Measurements from ENCODE around the gene TEX29. TPM values are rescaled to one million over a fixed set of nuclear protein-coding genes. Genes with fewer than 3 reads are reported as not detected.

Gene TEX29
- total RNA-seq, 1 donor from 2014 or later, result not detected

DNA sequence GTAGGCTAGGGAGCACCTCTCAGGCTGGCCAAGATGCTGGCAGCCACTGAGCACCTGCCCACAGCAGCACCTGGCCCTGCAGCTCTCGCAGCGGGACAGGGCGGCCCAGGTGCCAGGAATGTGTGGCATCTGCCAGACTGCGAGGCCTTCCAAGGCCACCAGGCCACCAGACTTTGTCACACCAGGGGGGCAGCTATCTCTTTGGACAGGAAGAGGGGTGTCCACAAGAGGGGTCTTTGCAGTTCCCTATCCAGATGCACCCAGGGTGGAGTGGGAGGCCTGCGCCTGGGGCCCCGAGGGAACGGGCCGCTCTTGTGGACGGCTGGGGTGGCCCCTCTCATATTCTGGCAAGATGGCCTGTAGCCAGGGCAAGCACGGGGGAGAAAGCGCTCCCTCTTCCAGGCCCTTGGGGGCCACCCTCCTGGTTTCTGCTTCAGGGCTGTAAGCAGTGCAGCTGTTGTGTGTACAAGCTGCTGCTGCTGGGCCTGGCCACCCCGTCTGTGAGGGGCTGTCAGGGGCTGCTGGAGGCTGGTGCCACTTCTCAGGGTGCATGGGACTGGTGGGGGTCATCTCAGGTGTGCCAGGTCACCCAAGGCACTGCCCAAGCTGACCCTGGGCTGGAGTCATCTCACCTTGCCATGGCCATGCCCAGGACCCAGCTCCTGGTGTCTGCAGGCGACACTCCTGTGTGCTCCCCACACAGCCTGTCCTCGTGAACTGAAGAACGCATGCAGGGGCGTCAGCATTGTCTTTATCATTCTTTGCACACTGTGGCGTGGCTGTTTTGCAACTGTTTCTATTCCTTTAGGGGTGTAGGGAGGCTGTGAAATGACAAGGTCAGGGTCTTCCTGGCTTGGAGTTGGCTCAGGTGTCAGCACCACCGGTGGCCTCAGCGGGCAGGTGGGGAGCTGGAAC is 1.8 kb downstream of the TEX29 start:
- DNase-seq (ENCODE audit: low spot score), result no peak

DNA sequence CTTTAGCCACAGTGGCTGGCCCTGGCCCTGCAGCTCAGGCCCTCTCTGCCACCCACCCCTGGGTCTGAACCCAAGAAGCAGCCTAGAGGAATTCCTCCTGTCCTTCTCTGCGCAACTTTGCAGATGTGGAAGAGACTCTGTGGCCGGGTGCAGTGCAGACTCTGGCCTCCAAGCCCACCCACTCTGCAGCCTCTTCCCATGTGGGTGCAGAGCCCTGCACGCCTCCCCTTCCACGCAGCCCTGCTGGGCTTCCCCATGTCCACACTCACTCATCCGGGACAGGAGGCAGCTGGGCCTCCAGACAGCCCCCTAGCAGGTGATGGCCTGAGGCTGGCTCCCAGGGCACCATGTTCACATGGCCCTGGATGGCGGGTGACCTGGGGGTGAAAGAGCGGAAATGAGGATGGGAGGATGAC is 2.5 kb downstream of the TEX29 start:
- no peak for DNase-seq (ENCODE audit: low spot score)

DNA sequence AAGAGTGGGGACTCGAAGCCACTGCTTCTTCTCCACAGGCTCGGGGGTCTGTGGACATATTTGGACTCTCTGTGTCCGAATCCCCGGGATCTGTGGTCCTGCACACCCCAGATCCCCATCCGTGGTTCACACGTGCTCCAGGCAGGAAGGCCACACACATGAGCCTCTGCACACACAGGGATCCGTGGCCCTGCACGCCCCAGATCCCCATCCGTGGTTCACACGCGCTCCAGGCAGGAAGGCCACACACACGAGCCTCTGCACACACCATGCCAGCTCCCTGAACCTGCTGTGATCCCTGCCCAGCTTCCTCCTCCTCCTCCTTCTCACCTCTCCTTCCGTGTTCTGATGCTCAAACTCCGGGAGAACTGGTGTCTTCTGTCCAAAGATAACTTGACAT is 3.1 kb downstream of the TEX29 start:
- DNase-seq (ENCODE audit: low spot score), result no peak

DNA sequence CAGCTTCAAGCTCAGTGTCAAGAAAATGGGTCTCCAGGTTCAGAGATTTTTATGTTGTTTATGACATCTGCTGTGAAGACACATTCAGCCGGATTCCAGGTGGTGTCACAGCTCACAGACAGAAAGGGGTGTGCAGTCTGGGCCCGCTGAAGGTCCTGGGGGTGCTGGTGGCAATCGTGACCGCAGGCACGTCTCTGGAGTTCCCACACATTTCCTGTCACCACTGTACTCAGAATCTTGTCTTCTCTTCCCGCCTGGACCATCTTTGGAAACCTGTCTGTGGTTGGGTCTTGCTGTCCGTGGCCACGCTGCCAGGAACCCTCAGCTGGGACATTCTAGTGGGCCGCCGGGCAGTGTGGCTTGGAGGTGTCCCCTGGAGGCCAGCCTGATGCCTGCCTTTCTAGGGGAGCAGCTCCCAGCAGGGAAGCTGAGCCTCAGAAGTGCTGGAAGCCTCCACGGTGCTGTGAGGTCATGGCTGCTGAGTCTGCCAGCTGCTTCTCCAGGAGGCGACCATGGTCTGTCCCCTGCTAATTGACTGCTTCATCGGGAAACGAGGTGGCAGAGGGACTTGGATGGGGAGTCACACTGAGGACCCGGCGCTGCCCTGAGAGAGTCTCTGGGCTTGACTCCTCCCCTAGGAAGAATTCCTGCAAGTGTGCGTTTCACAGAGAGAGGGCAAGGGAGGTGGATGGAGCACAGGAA is 3.7 kb downstream of the TEX29 start:
- DNase-seq (ENCODE audit: low spot score), result no peak

DNA sequence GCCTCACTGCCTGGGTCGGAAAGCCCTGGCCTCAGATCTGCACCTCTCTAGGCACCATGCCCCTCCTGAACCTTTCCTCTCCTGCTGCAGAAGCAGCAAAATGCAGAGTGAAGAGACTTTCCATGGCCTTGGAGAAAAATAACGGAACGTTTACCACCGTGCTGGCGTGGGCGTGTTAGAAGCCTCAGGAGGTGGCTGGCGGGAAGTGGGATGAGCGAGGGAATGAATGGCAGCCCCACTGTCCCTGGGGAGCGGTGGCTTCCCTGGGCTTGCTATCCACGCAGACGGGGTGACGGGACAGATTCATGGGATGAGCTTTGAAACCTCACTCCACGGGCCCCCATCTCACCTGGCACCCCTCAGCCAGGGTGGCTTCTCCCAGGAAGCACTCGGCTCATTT is 4.3 kb downstream of the TEX29 start:
- no peak for DNase-seq (ENCODE audit: low spot score)

DNA sequence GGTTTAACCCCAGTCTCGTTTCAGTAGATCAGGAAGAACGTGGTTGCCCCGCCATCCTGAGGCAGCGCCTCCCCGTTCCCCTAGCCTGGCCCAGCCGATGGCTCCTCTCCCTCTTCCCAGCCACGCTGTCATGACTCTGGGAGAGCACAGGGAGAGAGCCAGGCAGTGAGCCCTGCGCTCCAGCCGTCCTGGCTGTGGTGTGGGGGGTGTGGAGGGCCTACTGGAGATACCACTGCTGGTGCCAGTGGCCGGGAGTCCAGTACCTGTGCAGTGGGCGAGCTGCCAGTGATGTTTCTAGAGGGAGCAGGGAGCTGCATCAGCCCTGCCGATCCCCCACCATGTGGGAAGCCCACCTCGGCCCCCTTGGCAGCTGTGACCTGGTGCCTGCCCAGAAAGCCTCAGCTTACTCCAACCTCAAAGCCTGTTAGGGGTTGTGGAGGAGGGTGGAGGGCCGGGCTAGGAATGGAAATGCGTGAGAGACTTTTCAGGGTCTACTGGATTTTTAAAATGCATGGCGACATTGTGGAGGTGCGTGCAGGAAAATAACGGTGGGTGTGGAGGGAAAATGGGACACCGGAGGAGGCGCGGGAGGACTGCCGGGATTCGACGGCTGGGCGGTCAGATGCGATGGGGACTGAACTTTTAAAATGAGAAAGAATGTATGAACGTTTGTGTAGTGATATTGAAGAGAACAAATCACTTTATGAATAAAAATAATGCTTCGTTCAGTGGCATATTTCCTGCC is 4.9 kb downstream of the TEX29 start:
- DNase-seq (ENCODE audit: low spot score), result no peak

DNA sequence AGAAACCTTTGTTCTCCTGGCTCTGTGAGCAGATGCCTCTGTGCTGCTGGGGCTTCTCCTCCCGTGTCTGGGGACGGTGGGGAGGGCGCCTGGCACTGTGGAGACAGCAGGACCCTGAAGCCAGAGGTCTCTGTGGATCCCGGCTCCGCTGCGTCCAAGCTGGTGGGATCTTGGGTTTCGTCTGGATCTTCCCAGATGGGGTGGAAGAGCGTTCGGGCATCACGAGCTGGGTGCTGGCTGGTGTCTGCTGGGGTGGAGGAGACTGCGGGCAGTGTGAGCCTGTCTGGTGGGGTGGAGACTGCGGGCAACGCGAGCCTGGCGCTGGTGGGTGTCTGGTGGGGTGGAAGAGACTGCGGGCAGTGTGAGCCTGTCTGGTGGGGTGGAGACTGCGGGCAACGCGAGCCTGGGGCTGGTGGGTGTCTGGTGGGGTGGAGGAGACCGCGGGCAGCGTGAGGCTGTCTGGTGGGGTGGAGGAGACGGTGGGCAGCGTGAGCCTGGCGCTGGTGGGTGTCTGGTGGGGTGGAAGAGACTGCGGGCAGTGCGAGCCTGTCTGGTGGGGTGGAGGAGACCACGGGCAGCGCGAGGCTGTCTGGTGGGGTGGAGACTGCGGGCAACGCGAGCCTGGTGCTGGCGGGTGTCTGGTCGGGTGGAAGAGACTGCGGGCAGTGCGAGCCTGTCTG is 5.6 kb downstream of the TEX29 start:
- DNase-seq (ENCODE audit: low spot score), result no peak

- peak; percentile 32 for DNase-seq (ENCODE audit: low spot score)
These were observed 6.2 kb downstream of the TEX29 start for GRCh38 chr13:111326621-111326965.

DNA sequence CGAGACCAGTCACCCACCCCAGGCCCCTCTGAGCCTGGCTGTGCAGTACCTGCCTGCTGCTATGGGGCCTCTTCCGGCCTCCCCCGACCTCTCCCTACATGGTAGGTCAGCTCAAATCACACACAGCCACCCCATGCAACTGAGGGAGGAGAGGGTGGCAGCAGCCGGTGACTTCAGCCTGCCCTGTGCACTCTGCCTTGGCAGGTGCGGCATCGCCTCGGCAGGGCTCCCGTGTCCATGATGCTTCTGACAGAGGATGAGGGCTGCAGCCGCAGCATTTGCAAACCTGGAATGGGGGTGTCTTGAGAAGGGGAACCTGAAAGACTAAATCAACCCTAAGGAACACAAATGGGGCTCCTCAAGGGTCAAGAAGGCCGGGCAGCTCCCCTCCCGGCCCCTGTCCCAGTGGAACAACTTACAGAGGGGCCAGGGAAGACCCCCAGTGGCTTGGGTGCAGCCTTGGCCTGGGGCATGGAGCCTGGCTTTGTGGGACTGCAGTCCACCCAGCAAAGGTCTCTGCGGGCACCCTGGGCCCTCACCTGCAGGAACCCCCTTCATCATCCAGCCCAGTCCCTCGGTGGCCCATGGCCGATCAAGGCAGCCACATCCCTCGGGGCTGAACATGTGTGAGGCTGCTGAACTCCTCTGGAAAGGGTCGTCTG is 6.7 kb downstream of the TEX29 start:
- peak; percentile 31 for DNase-seq (ENCODE audit: low spot score)

DNA sequence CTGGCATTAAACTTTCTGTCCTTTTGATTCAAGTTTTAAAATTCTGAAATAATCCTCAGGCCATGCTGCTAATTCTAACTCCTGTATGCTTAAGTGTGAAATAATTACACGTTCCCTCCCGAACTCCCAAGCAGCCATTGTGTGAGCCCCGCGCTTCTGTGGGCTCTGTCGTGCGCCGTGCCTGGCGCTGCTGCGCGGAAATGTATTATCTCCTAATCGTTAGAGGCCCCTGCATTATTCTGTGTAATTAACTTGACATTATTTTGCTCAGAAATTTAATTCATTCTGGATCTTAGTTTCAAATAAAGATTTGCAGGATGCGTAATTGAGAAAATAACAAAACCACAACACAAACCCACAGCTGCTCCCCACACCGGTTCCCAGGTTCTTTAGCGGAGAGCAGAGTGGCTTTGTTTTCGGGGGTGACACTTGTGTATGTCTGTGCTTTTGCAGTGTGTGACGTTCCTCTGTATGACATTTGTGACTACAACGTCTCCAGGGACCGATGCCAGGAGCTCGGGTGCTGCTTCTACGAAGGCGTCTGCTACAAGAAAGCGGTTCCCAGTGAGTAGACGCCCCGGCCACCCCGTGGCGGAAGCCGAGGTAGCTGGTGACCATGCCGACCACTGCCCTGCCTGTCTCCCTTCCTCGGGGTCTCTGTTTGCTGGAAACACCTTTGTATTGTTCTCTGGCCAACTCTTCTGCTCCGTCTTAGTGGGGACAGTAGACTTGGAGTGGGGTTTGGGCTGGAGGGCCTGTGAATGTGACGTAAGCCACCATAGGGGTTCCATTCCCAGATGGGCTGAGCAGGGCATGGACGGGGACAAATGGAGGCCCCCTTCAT is 7.5 kb downstream of the TEX29 start:
- peak; percentile 35 for DNase-seq (ENCODE audit: low spot score)

- peak; percentile 32 for DNase-seq (ENCODE audit: low spot score)
These were observed 8.3 kb downstream of the TEX29 start for GRCh38 chr13:111328574-111329410.

GRCh38 chr13:111329641-111330040 is 9.2 kb downstream of the TEX29 start:
- peak; percentile 14 for DNase-seq (ENCODE audit: low spot score)

- peak; percentile 20 for DNase-seq (ENCODE audit: low spot score)
These were observed 9.7 kb downstream of the TEX29 start for GRCh38 chr13:111330066-111330610.

- DNase-seq (ENCODE audit: low spot score), result peak; percentile 7
These were observed 14.9 kb downstream of the TEX29 start for GRCh38 chr13:111335298-111335697.

- no peak for DNase-seq (ENCODE audit: low spot score)
These were observed 16.2 kb downstream of the TEX29 start for GRCh38 chr13:111336666-111337065.

- peak; percentile 12 for DNase-seq (ENCODE audit: low spot score)
These were observed 16.8 kb downstream of the TEX29 start for GRCh38 chr13:111337206-111337605.

GRCh38 chr13:111337741-111338140 is 17.3 kb downstream of the TEX29 start:
- peak; percentile 14 for DNase-seq (ENCODE audit: low spot score)

GRCh38 chr13:111338841-111339240 is 18.4 kb downstream of the TEX29 start:
- peak; percentile 29 for DNase-seq (ENCODE audit: low spot score)
